HepG2 (cell line): ENCODE data around the gene UBL7. TPM values are rescaled to one million over a fixed set of nuclear protein-coding genes. Genes with fewer than 3 reads are reported as not detected.

Experiments
- ATAC-seq: fragments of 200-7000 bp; cut with Tn5 transposase; 3 replicates; pipeline ENCODE4 v1.9.1; 2020; ENCODE audit warnings: mild to moderate bottlenecking, moderate library complexity
- BruUV-seq: library from RNA; stranded (reverse); fragments of 400-500 nt; replicated peaks from 2 replicates; lab custom pipeline; 2021; lab: Mats Ljungman, UMichigan
- CTCF ChIA-PET: fragments of 300-600 bp; formaldehyde crosslinking; extraction: SDS; loops from one replicate; lab custom pipeline; 2021; ENCODE audit warnings: low total read pairs, inconsistent platforms, low intra/inter-chr PET ratio; lab: Yijun Ruan, JAX
- POLR2A ChIA-PET: fragments of 350-600 bp; sonication (Branson Sonifier 250); formaldehyde crosslinking; loops from one replicate; lab custom pipeline; 2020; ENCODE audit warnings: antibody characterized with exemption, inconsistent platforms; lab: Yijun Ruan, JAX
- DNase-seq: peaks from one replicate; pipeline ENCODE4 v3.0.0-alpha.2; 2015; ENCODE audit warnings: low spot score
- FAIRE-seq: peaks from 3 replicates; lab custom pipeline; 2011; peaks lifted over from hg19 to GRCh38; lab: Jason Lieb, UNC
- H2AFZ ChIP-seq: one replicate; pipeline ENCODE4 v1.6.1; 2011; ENCODE audit warnings: low read length, inconsistent platforms
- H3K27ac ChIP-seq: fragments of 300-600 bp; 3 replicates; pipeline ENCODE4 v1.8.0; 2011; ENCODE audit warnings: mixed run types, mild to moderate bottlenecking, mixed read lengths, low read length, inconsistent platforms; ENCODE audit not compliant: insufficient read depth; ENCODE audit errors: extremely low read length
- H3K27me3 ChIP-seq, 2 experiments: fragments of 200-600 bp in 1 of 2; 2 replicates in 1 of 2; 3 replicates in 1 of 2; pipeline versions ENCODE4 v1.6.0 to v1.8.0; 2011; ENCODE audit warnings: low read length in 2 of 2, mild to moderate bottlenecking in 2 of 2, moderate library complexity in 2 of 2, inconsistent platforms in 1 of 2; ENCODE audit not compliant: insufficient read depth in 2 of 2, control insufficient read depth in 1 of 2
- H3K36me3 ChIP-seq, 2 experiments: fragments of 200-600 bp in 1 of 2; replicated peaks in 1 of 2; 2 replicates in 1 of 2; 3 replicates in 1 of 2; pipeline versions ENCODE4 v1.5.1 to v1.8.0; 2011; ENCODE audit warnings: low read length in 2 of 2, inconsistent platforms in 1 of 2; ENCODE audit not compliant: insufficient read depth in 2 of 2, control insufficient read depth in 1 of 2
- H3K4me1 ChIP-seq: 2 replicates; pipeline ENCODE4 v1.5.1; 2012; ENCODE audit warnings: low read length, inconsistent platforms; ENCODE audit not compliant: insufficient read depth
- H3K4me2 ChIP-seq: 2 replicates; pipeline ENCODE4 v1.6.0; 2011; ENCODE audit warnings: low read depth, low read length, inconsistent platforms
- H3K4me3 ChIP-seq, 3 experiments: fragments of 200-600 bp in 1 of 3; sonication (generic), shearing (Covaris generic) in 1 of 3; replicated peaks in 1 of 3; 2 replicates each; pipeline ENCODE4 v1.5.1; 2011 to 2016; ENCODE audit warnings: low read length in 3 of 3, inconsistent platforms in 2 of 3, low read depth in 2 of 3, mild to moderate bottlenecking in 2 of 3, control low read depth in 1 of 3, mixed read lengths in 1 of 3; ENCODE audit not compliant: insufficient read depth in 1 of 3
- H3K79me2 ChIP-seq: one replicate; pipeline ENCODE4 v1.6.1; 2011; ENCODE audit warnings: low read length, inconsistent platforms; ENCODE audit not compliant: insufficient read depth
- H3K9ac ChIP-seq: 2 replicates; pipeline ENCODE4 v1.6.0; 2011; ENCODE audit warnings: mild to moderate bottlenecking, low read depth, low read length, inconsistent platforms; ENCODE audit not compliant: insufficient read depth
- H3K9me3 ChIP-seq: 2 replicates; pipeline ENCODE4 v1.5.1; 2012; ENCODE audit warnings: mild to moderate bottlenecking, low read length
- H4K20me1 ChIP-seq: 2 replicates; pipeline ENCODE4 v1.6.0; 2011; ENCODE audit warnings: inconsistent platforms, mild to moderate bottlenecking, low read length, moderate library complexity; ENCODE audit not compliant: insufficient read depth
- ARID3A ChIP-seq: IDR thresholded peaks from 2 replicates; pipeline ENCODE4 v1.6.1; 2012; ENCODE audit warnings: low read depth, low read length, improper control_type of control experiment
- CEBPB ChIP-seq: IDR thresholded peaks from 2 replicates; pipeline ENCODE4 v1.6.1; 2011; ENCODE audit warnings: low read depth, low read length, improper control_type of control experiment, borderline replicate concordance
- ELF3 ChIP-seq: IDR thresholded peaks from 2 replicates; pipeline ENCODE4 v1.6.1; 2016; ENCODE audit warnings: missing genetic modification reagents, missing compliant biosample characterization
- ETV6 ChIP-seq: sonication (generic); formaldehyde crosslinking; conservative IDR thresholded peaks from 2 replicates; pipeline ENCODE4 v1.4.0; 2020; ENCODE audit warnings: missing genetic modification reagents
- IKZF4 ChIP-seq: sonication (generic); formaldehyde crosslinking; IDR thresholded peaks from 2 replicates; pipeline ENCODE4 v1.5.1; 2020; ENCODE audit warnings: borderline replicate concordance, mild to moderate bottlenecking, low read depth, missing genetic modification reagents; ENCODE audit errors: not compliant biosample characterization
- NFYC ChIP-seq: IDR thresholded peaks from 2 replicates; pipeline ENCODE4 v1.6.1; 2016; ENCODE audit warnings: missing genetic modification reagents, missing compliant biosample characterization
- PITX1 ChIP-seq: sonication (generic); formaldehyde crosslinking; IDR thresholded peaks from 2 replicates; pipeline ENCODE4 v1.5.1; 2020; ENCODE audit warnings: mild to moderate bottlenecking, missing genetic modification reagents
- XBP1 ChIP-seq: sonication (generic); formaldehyde crosslinking; IDR thresholded peaks from 2 replicates; pipeline ENCODE4 v1.5.0; 2020; ENCODE audit warnings: missing genetic modification reagents
- ZBTB14 ChIP-seq: sonication (generic); formaldehyde crosslinking; IDR thresholded peaks from 2 replicates; pipeline ENCODE4 v1.4.0; 2020; ENCODE audit warnings: missing genetic modification reagents
- ZNF33A ChIP-seq: sonication (generic); formaldehyde crosslinking; IDR thresholded peaks from 2 replicates; pipeline ENCODE4 v1.5.1; 2020; ENCODE audit warnings: missing genetic modification reagents, mild to moderate bottlenecking, moderate library complexity, borderline replicate concordance
- WGBS: methylation state at CpG from one replicate; pipeline ENCODE4 v1.1.6; 2017; ENCODE audit warnings: low lambda C conversion rate; 5-methylcytosine and 5-hydroxymethylcytosine counted together
- in situ Hi-C: cut with HindIII; loops from 2 replicates; pipeline ENCODE4 v1.10.0; 2017; ENCODE audit warnings: low pct_unique_long_range_greater_than_20kb; ENCODE audit not compliant: extremely low pct_ligation_motif_present
- intact Hi-C: fragments of 100-400 bp; cut with micrococcal nuclease; formaldehyde crosslinking; loops from one replicate; pipeline ENCODE4 v1.10.0; 2022; ENCODE audit not compliant: unreplicated experiment
- polyA plus RNA-seq, 8 experiments: library from polyadenylated mRNA; depleted of rRNA in 3 of 8; stranded (reverse) in 7 of 8; unstranded in 1 of 8; fragments of >200 nt; fragmentation: Illumina TruSeq in 4 of 8; extraction: Trizol in 4 of 8; gene quantifications; 2 replicates each; pipeline versions ENCODE4 v1.2.1 to v1.2.3, GENCODE V29; 2011 to 2016; ENCODE audit warnings: low read depth in 4 of 8, missing spikeins in 1 of 8, mixed read lengths in 1 of 8; ENCODE audit not compliant: insufficient read depth in 1 of 8
- total RNA-seq, 5 experiments: library from RNA; depleted of rRNA; stranded (reverse); fragments of >200 nt; fragmentation: Illumina TruSeq; extraction: Trizol; gene quantifications; 2 replicates each; pipeline ENCODE4 v1.2.3, GENCODE V29; 2016; ENCODE audit warnings: low read depth in 1 of 5

The UBL7 gene
- total and polyA plus RNA-seq, 2 of the 13 experiments (the other 11 are each of a cell fraction or from before 2014, with no cell fraction given), result 55.0 to 63.5 TPM

GRCh38 chr15:74506515-74506840 lies 45.5 kb upstream of the UBL7 start:
- H2AFZ ChIP-seq, result no peak overlapping the region
- H3K27me3 ChIP-seq, result no peaks in the 10 kb centered on the region
- ATAC-seq (no peak), DNase-seq (no peak), FAIRE-seq (no peak)
- no peaks in the 10 kb centered on the region for H3K79me2 ChIP-seq
- H3K27ac ChIP-seq, result no peak overlapping the region
- POLR2A ChIA-PET, result no interaction called here
- H3K4me2 ChIP-seq, result no peak overlapping the region
- in situ Hi-C loops, result no loop called here
- intact Hi-C loops, result no loop called here
- WGBS, result 94% methylated on average over 4 of the region's 4 CpGs
- H3K9me3 ChIP-seq, result no peaks in the 10 kb centered on the region
- H3K4me3 ChIP-seq, result no peak overlapping the region
- CTCF ChIA-PET, result no interaction called here
- BruUV-seq, result no TSS peak
- no peak overlapping the region for H3K9ac ChIP-seq
- peaks cover 10% of the 10 kb centered on the region for H3K4me1 ChIP-seq
- no peaks in the 10 kb centered on the region for H3K36me3 ChIP-seq
- TF ChIP-seq ZBTB14 (CRISPR knock-in tag), result no peak
- TF ChIP-seq ETV6 (CRISPR knock-in tag), result no peak
- H4K20me1 ChIP-seq, result no peaks in the 10 kb centered on the region

- ChIA-PET CTCF (no interaction called here), POLR2A (no interaction called here)
- H4K20me1 ChIP-seq, result no peaks in the 10 kb centered on the region
- WGBS, result 98% methylated on average over 6 of the region's 6 CpGs
- no peak overlapping the region for H3K27ac ChIP-seq
- H3K27me3 ChIP-seq, result no peaks in the 10 kb centered on the region
- FAIRE-seq (no peak), ATAC-seq (no peak), DNase-seq (no peak)
- no peaks in the 10 kb centered on the region for H3K36me3 ChIP-seq
- in situ Hi-C loops (no loop called here), intact Hi-C loops (no loop called here)
- no peaks in the 10 kb centered on the region for H3K79me2 ChIP-seq
- no peak overlapping the region for H3K9ac ChIP-seq
- H3K4me3 ChIP-seq, result no peak overlapping the region
- no peaks in the 10 kb centered on the region for H3K9me3 ChIP-seq
- no peak overlapping the region for H2AFZ ChIP-seq
- TF ChIP-seq XBP1 (CRISPR knock-in tag) (no peak), CEBPB (0 out of 2 replicates have a peak, but pooled peaks have one; percentile 4), ZNF33A (CRISPR knock-in tag) (no peak), NFYC (CRISPR knock-in tag) (no peak), ARID3A (no peak), PITX1 (CRISPR knock-in tag) (no peak), IKZF4 (CRISPR knock-in tag) (no peak), ELF3 (CRISPR knock-in tag) (no peak)
- peaks cover 10% of the 10 kb centered on the region for H3K4me1 ChIP-seq
- no TSS peak for BruUV-seq
- H3K4me2 ChIP-seq, result no peak overlapping the region
Measured at GRCh38 chr15:74505837-74506514, 45.0 kb upstream of the UBL7 start.
